Activated CD8-positive, alpha-beta memory T cell treated with anti-CD3 and anti-CD28 coated beads, Interleukin-2, amount 10 ng/mL, durations not matched to agents 7 days and 5 days (primary cell): ENCODE results near the gene SLC39A8. TPM values are rescaled to one million over a fixed set of nuclear protein-coding genes. Genes with fewer than 3 reads are reported as not detected.
"Not testable (repeated sequence)": the region's sequence is repeated elsewhere in the genome, so short reads cannot be mapped to it uniquely, and the experiment has no call there.

Source experiments
- ATAC-seq: fragments of 150-1000 bp; cut with Tn5 transposase; one replicate; pipeline ENCODE4 v1.10.0; 2021; ENCODE audit warnings: moderate library complexity
- CTCF ChIA-PET: fragments of 350-600 bp; sonication (Branson Sonifier 250); formaldehyde crosslinking; loops from one replicate; lab custom pipeline; 2021; ENCODE audit warnings: antibody characterized with exemption; lab: Charles Lee
- DNase-seq: peaks from one replicate; pipeline ENCODE4 v3.0.0-alpha.2; 2020
- H3K27ac Mint-ChIP-seq: one replicate; pipeline ENCODE4 v1.8.0; 2021; ENCODE audit warnings: mild to moderate bottlenecking, mixed read lengths
- H3K27me3 Mint-ChIP-seq: one replicate; pipeline ENCODE4 v1.8.0; 2021; ENCODE audit warnings: mixed read lengths
- H3K36me3 Mint-ChIP-seq: one replicate; pipeline ENCODE4 v1.8.0; 2021; ENCODE audit warnings: mild to moderate bottlenecking, mixed read lengths
- H3K4me1 Mint-ChIP-seq: one replicate; pipeline ENCODE4 v1.8.0; 2021; ENCODE audit warnings: mixed read lengths
- H3K4me3 Mint-ChIP-seq: one replicate; pipeline ENCODE4 v1.8.0; 2021; ENCODE audit warnings: mild to moderate bottlenecking, moderate library complexity, mixed read lengths
- H3K9me3 Mint-ChIP-seq: one replicate; pipeline ENCODE4 v1.8.0; 2022; ENCODE audit warnings: low read depth, mixed read lengths
- total RNA-seq, 2 experiments: library from RNA; stranded (reverse); gene quantifications; one replicate each; pipeline ENCODE4 v1.2.3, GENCODE V29; 2021

The SLC39A8 gene
- total RNA-seq, 2 experiments from 2014 or later: 60.3 to 66.2 TPM

DNA sequence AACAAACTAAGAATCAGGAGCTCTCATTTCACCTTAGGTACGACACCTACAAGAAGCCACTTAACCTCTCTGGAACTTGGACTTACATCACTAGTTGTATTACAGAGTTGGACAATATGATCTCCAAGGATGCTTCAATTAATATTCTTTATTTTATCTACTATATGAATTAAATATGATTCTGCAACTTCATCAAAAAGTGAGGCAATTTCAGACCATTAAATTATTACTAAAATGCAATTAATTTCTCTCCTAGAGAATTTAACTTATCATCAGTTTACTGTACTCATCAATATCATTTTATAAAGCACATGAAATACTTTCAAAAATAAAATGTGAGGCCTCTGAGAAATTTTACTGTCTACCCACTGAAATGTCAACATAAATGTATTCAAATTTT lies 33.9 kb downstream of the SLC39A8 start:
- Mint-ChIP-seq H3K4me1 (peaks cover 9% of the 10 kb centered on the region), H3K36me3 (peaks cover 35% of the 10 kb centered on the region), H3K4me3 (no peak overlapping the region), H3K9me3 (no peaks in the 10 kb centered on the region), H3K27me3 (no peaks in the 10 kb centered on the region), H3K27ac (no peak overlapping the region)
- no peak for ATAC-seq
- CTCF ChIA-PET: interaction anchor here (2.3 kb wide), 1 partner anchor 12 kb away, joined by 8 read pairs; no protein-coding TSS in a partner anchor
- DNase-seq: no peak

DNA sequence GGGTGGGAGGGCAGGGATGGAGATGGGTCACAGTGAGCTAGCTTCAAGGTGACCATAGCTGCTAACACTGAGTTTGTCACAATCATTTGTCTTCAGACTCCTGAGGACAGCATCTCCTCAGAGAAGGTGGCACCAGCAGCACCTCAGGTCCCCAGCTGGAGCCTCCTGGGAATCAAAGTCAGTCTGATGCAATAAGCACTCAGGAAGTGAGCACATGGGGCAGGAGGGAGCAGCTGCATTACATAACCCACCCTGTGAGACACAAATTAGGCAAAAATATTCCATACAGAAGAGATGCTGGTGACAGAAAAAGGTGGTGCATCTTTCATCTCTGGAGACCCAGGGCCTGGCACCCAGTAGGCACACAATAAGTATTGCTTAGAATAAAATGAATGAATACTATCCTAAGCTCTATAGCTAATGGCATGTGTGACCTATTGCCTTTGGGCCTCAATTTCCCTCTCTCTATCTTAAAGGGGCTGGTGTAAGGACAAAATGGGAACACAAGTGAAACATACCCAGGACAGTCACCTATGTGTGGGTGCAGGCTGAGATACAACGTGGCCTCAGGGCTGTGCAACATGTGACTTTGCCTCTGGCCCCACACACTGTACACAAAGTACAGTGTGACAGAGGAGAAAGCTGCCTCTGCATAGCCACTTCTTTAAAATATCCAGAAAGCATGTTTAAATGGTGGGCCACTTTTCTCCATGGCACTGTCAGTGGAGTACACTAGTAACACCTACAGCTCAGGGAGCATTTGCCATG lies 37.1 kb downstream of the SLC39A8 start:
- ATAC-seq (peak; percentile 36), DNase-seq (no peak)
- peaks cover 35% of the 10 kb centered on the region for H3K36me3 Mint-ChIP-seq
- CTCF ChIA-PET: interaction anchor here (0.8 to 0.9 kb wide), 2 partner anchors 9 kb away, joined by 3 to 4 read pairs; no protein-coding TSS in a partner anchor
- no peak overlapping the region for H3K4me3 Mint-ChIP-seq
- H3K4me1 Mint-ChIP-seq: peaks cover 9% of the 10 kb centered on the region
- no peaks in the 10 kb centered on the region for H3K27me3 Mint-ChIP-seq
- H3K9me3 Mint-ChIP-seq: no peaks in the 10 kb centered on the region
- no peak overlapping the region for H3K27ac Mint-ChIP-seq

DNA sequence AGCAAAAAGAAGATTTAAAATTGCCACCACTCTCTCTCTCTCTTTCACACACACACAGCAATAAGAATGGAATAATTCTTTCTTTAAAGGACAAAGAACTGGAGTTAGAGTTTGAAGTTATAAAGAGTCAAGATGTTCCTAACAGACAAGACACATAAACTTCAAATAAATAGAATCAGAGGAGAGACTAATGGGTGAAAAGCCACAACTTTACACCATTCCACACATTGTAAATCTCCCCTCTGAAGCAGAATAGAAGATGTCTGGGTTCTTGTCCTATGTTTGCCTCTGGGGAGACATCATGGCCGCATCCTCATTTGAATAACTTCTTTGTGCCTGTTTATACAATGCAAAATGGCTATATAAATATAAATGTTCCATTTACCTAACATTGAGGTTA lies 39.6 kb downstream of the SLC39A8 start:
- Mint-ChIP-seq H3K9me3 (no peaks in the 10 kb centered on the region), H3K4me1 (peaks cover 9% of the 10 kb centered on the region), H3K36me3 (peaks cover 33% of the 10 kb centered on the region), H3K4me3 (no peak overlapping the region), H3K27me3 (no peaks in the 10 kb centered on the region), H3K27ac (no peak overlapping the region)
- DNase-seq (no peak), ATAC-seq (no peak)
- CTCF ChIA-PET: no interaction called here

DNA sequence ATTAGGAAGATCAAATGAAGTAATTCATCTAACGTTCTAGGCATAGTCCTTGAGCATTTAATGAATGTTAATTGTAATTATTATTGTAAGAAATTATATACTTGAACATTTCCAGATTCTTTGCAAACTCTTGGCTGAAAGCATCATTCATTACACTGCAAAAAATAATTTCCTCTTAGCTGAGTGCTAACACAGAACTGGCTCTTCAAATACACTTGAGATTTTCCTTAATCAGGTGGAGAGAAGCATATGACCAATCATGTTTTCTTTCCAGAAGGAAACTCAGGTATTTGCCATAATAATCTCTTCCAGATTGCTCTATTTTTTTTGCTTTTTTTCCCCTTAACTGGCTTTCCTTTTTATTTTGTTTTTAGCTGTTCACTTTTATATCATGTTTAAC lies 42.5 kb downstream of the SLC39A8 start:
- Mint-ChIP-seq H3K9me3 (no peaks in the 10 kb centered on the region), H3K4me3 (no peak overlapping the region), H3K36me3 (peaks cover 27% of the 10 kb centered on the region), H3K27me3 (no peaks in the 10 kb centered on the region), H3K4me1 (peaks cover 1% of the 10 kb centered on the region), H3K27ac (no peak overlapping the region)
- ATAC-seq (no peak), DNase-seq (no peak)
- CTCF ChIA-PET: interaction anchor here (1.3 kb wide), 1 partner anchor 42 kb away, joined by 5 read pairs; the partner anchor contains the start of gene SLC39A8

DNA sequence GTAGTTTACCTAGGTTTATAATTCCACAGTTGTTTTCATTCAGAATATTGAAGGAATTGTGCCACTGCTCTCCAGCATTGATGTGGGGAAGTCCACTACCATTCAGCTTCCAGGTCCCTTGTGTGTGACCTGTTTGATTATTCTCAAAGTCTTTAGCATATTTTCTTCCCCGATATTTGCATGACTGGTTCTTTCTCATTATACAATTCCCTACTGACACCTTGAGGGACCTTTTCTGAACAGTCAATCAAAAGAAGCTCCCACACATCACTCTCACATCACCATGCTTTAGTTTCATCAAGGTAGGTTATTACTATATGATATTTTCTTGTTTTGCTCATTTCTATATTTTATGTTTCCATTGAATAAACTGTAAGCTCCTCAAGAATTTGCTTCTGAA lies 44.1 kb downstream of the SLC39A8 start:
- Mint-ChIP-seq H3K4me1 (peaks cover 1% of the 10 kb centered on the region), H3K27me3 (no peaks in the 10 kb centered on the region), H3K9me3 (no peaks in the 10 kb centered on the region), H3K27ac (no peak overlapping the region), H3K4me3 (no peak overlapping the region), H3K36me3 (peaks cover 36% of the 10 kb centered on the region)
- ATAC-seq: no peak
- CTCF ChIA-PET: interaction anchor here (0.8 to 1.2 kb wide), 3 partner anchors 12 to 21 kb away, joined by 3 read pairs; no protein-coding TSS in a partner anchor
- no peak for DNase-seq

DNA sequence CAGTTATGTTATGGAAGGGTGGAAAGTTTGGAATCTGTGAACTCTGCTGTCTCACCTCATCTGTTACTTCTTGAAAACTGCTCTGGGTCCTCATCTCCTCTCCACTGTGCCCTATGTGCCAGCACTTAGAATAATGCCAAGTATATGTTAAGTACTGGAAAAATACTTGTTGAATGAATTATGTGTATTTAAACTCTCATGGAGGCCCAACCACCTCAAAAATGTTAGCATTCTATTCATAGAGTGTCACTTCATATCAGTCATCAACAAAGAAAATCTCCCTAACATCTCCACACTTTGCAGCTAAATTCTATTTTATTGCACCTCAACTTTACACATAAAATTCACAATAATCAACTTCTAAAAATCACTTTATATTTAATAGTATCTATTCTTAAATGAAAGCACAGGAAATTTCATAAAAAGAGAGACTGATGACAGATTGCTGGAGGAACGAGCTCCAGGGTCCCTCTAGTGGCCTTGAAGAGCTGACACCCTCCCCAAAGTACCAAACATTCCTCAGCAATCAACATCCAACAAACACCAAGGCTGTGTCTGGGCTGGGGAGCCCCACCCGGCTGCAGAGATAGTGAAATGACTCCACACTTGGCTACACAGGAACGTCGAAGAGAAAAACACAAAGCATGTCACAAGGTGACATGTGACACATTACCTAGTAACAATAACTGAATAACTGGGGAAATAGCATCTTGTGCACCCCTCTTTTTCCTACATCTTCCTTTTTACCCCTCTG lies 45.8 kb downstream of the SLC39A8 start:
- CTCF ChIA-PET: interaction anchor here (0.9 to 1.6 kb wide), 9 partner anchors 9 to 46 kb away, joined by 3 to 8 read pairs (median 4); partner anchors contain the start of gene SLC39A8
- peak; percentile 51 for DNase-seq
- peaks cover 1% of the 10 kb centered on the region for H3K4me1 Mint-ChIP-seq
- no peaks in the 10 kb centered on the region for H3K27me3 Mint-ChIP-seq
- H3K36me3 Mint-ChIP-seq: peaks cover 34% of the 10 kb centered on the region
- peak; percentile 75 for ATAC-seq
- no peaks in the 10 kb centered on the region for H3K9me3 Mint-ChIP-seq
- no peak overlapping the region for H3K4me3 Mint-ChIP-seq
- peak overlapping the region; percentile 60 for H3K27ac Mint-ChIP-seq

DNA sequence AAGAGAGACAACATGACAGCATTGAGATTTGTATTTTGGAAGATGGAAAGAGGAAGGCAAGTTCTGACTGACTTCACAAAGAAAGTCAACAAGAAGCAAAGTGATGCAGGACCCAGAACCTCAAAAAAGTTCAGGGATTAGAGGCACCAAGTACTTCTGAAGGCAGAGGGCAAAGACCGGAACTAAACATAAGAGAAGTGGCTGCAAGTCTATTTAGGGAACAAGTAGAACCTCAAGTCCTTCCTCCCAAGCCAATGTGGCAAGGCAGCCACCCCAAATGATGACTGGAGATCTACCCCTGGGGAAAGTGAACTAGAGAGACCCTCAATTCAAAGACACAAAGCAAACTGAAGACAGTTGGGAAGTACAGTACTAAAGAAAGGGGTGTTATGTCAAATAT lies 46.6 kb downstream of the SLC39A8 start:
- no peak for DNase-seq
- no peak overlapping the region for H3K4me3 Mint-ChIP-seq
- H3K4me1 Mint-ChIP-seq: peaks cover 1% of the 10 kb centered on the region
- no peak overlapping the region for H3K27ac Mint-ChIP-seq
- H3K36me3 Mint-ChIP-seq: peaks cover 35% of the 10 kb centered on the region
- ATAC-seq: no peak
- H3K9me3 Mint-ChIP-seq: no peaks in the 10 kb centered on the region
- CTCF ChIA-PET: no interaction called here
- H3K27me3 Mint-ChIP-seq: no peaks in the 10 kb centered on the region

DNA sequence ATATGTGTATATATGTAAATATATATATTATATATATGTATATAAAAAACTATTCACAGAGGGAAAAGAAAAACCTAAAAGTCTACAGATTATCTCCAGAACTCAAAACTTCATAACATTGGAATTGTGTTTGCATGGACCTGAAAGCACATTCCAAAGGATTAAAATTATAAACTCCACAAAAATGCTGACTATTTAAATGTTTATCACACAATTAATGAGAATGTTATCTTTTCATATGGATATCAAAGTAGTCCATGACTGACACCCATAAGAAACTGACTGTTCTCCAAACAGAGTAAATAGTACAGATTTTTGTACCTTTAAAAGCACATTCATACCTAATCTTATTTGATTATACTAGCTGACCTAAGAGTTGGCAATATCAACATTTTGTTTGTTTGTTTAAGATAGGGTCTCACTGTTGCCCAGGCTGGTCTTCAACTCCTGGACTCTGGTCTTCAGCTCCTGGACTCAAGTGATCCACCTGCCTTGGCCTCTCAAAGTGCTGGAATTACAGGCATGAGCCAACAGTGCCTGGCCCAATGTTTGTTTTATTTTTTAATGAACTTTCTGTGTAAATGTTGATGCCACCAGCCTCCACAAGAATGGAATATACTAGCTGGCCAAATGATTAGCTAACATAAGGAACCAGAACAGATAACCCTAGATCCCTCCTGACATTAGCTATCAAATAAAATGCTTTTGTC lies 50.0 kb downstream of the SLC39A8 start:
- Mint-ChIP-seq H3K27ac (no peak overlapping the region), H3K27me3 (no peaks in the 10 kb centered on the region), H3K4me3 (no peak overlapping the region), H3K9me3 (no peaks in the 10 kb centered on the region), H3K4me1 (peaks cover 1% of the 10 kb centered on the region), H3K36me3 (peaks cover 55% of the 10 kb centered on the region)
- DNase-seq (no peak), ATAC-seq (no peak)
- CTCF ChIA-PET: no interaction called here

DNA sequence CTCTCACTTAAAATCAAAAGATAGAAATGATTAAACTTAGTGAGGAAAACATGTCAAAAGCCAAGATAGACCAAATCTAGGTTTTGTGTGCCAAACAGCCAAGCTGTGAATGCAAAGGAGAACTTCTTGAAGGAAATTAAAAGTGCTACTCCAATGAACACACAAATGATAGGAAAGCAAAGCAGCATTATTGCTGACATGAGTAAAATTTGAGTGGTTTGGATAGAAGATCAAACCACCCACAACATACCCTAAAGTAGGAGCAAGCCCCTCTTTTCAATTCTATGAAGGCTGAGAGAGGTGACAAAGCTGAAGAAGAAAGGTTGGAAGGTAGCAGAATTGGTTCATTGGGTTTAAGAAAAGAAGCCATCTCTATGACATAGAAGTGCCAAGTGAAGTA lies 56.8 kb downstream of the SLC39A8 start:
- DNase-seq (no peak), ATAC-seq (no peak)
- no peaks in the 10 kb centered on the region for H3K4me1 Mint-ChIP-seq
- CTCF ChIA-PET: no interaction called here
- no peak overlapping the region for H3K27ac Mint-ChIP-seq
- H3K9me3 Mint-ChIP-seq: no peaks in the 10 kb centered on the region
- no peak overlapping the region for H3K4me3 Mint-ChIP-seq
- H3K27me3 Mint-ChIP-seq: no peaks in the 10 kb centered on the region
- peaks cover 45% of the 10 kb centered on the region for H3K36me3 Mint-ChIP-seq

DNA sequence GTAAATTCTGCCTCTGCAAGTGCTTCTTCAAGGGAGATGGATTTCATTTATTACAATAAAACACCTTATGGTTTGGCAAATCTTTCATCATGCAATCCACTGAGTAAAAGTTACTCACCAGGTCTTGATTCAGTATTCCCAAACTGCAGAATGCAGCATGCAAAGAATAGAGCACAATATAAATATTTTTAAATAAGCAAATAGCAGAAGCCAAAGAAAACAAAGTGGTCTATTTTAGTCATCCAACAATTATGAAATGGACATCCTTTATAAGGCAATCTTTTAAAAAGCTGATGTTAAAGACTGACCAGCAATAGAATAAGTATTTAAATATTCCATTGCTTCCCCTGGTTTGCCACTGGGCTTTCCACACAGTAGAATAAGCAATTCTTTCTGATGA lies 59.5 kb downstream of the SLC39A8 start:
- Mint-ChIP-seq H3K27me3 (no peaks in the 10 kb centered on the region), H3K4me3 (no peak overlapping the region), H3K27ac (no peak overlapping the region), H3K36me3 (peaks cover 41% of the 10 kb centered on the region), H3K4me1 (no peaks in the 10 kb centered on the region), H3K9me3 (no peaks in the 10 kb centered on the region)
- DNase-seq (no peak), ATAC-seq (no peak)
- CTCF ChIA-PET: no interaction called here

DNA sequence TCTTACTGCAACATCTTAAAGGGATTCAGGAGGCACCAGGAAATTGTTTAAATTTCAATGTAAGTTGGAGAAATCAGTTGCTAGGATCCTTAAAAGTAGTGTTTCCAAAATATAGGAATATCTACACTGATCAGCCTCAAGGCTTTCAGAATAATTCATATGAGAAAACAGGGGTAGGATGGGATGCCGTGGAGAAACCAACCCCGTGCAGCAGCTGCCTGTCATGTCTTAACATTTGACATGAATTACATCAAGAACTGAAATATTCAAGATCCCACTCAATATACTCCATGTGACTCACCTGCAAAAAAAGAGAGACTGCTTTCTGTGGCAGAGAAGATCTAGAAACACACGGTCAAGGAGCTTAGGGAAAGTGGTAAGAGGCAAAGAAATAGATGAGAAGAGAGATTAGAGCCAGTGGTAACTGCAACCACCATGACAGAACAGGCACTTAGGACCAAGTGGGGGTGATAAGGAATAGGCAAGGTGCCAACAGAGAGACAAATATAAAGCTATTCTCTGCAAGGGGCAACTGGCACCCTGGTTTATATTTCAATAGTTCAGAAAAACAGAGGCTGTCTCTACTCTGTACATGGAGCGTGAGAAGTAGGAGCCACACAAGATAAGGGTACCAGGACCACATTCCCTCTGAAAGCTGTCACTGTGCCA lies 64.0 kb downstream of the SLC39A8 start:
- no peak overlapping the region for H3K4me3 Mint-ChIP-seq
- H3K27ac Mint-ChIP-seq: no peak overlapping the region
- H3K36me3 Mint-ChIP-seq: peaks cover 46% of the 10 kb centered on the region
- CTCF ChIA-PET: no interaction called here
- no peaks in the 10 kb centered on the region for H3K4me1 Mint-ChIP-seq
- no peaks in the 10 kb centered on the region for H3K9me3 Mint-ChIP-seq
- no peak for DNase-seq
- no peak for ATAC-seq
- H3K27me3 Mint-ChIP-seq: no peaks in the 10 kb centered on the region

DNA sequence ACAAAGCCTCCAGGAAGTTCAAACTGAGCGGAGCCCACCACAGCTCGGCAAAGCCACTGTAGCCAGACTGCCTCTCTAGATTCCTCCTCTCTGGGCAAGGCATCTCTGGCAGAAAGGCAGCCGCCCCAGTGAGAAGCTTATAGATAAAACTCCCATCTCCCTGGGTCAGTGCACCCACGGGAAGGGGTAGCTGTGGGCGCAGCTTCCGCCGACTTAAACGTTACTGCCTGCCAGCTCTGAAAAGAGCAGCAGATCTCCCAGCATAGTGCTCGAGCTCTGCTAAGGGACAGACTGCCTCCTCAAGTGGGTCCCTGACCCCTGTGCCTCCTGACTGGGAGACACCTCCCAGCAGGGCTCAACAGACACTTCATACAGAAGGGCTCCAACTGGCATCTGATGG lies 72.0 kb downstream of the SLC39A8 start:
- CTCF ChIA-PET, H3K4me3 Mint-ChIP-seq, ATAC-seq, H3K27me3 Mint-ChIP-seq, H3K27ac Mint-ChIP-seq, H3K4me1 Mint-ChIP-seq, H3K9me3 Mint-ChIP-seq, DNase-seq: not testable (repeated sequence)
- H3K36me3 Mint-ChIP-seq: peaks cover 43% of the 10 kb centered on the region

DNA sequence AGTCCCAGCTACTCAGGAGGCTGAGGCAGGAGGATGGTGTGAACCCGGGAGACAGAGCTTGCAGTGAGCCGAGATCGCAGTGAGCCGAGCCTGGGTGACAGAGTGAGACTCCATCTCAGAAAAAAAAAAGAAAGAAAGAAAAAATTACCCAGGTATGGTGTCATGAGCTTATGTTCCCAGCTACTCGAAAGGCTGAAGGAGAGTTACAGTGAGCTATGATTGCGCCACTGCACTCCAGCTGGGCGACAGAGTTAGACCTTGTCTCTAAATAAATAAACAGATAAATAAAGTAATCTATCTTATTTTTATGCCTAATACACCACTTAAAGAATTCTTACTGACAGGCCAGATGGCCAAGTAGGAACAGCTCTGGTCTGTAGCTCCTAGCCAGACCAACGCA lies 73.0 kb downstream of the SLC39A8 start:
- Mint-ChIP-seq H3K9me3 (no peaks in the 10 kb centered on the region), H3K4me1 (no peaks in the 10 kb centered on the region), H3K27ac (no peak overlapping the region), H3K27me3 (no peaks in the 10 kb centered on the region), H3K4me3 (no peak overlapping the region), H3K36me3 (peaks cover 47% of the 10 kb centered on the region)
- no peak for ATAC-seq
- no peak for DNase-seq
- CTCF ChIA-PET: no interaction called here
